ENCODE data around the gene TACR1. TPM values are rescaled to one million over a fixed set of nuclear protein-coding genes. Genes with fewer than 3 reads are reported as not detected.

The TACR1 gene
- polyA plus RNA-seq, 1 of the 3 experiments (the other 2 are of a cell fraction): under 0.01 TPM

DNA sequence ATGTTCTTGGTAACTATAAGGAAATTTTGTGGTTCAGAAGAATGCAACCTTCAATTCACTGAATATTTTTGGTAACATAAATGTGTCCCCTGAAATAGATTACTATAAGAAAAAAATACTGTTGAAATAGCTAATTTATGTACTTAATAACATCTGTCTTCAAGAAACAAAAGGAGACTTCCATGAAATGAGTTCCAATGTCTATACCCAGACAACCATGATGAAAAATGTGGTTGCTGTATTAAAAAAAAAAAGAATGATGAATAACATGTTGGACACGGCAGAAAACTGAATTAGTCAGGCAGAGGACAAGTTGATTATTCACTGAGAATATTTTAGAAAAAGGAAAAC is 98.5 kb downstream of the TACR1 start:
- CTCF ChIA-PET: interaction anchor here (0.8 to 2.2 kb wide), 3 partner anchors 8 to 99 kb away, joined by 4 to 6 read pairs (median 4); partner anchors contain the start of gene TACR1
- no peak overlapping the region for H3K4me3 ChIP-seq (ENCODE audit: low read depth in 2 of 2, low read length in 1 of 2)

More for the DNA sequence above, 98.5 kb downstream of the TACR1 start:
- Histone ChIP-seq H3K36me3 (replicated peaks in 1 of 2; ENCODE audit: control insufficient read depth in 1 of 2, insufficient read depth in 2 of 2, low read length in 1 of 2) (no peaks in the 10 kb centered on the region), H3K4me1 (ENCODE audit: control insufficient read depth in 1 of 2, insufficient read depth in 2 of 2, low read depth in 1 of 2, low read length in 1 of 2) (peaks cover 8% of the 10 kb centered on the region in 2 experiments; a peak in 3 of 4 replicates), H3F3A (replicated peaks; ENCODE audit: insufficient read depth) (peaks cover 35% of the 10 kb centered on the region), H3K79me2 (ENCODE audit: insufficient read depth) (no peaks in the 10 kb centered on the region), H2AFZ (ENCODE audit: low read depth) (no peak overlapping the region), H3K27me3 (ENCODE audit: insufficient read depth) (peaks cover under 1% of the 10 kb centered on the region; the same call in 1 of the 2 replicates), H3K9ac (no peak overlapping the region; the same call in 1 of the 2 replicates), H3K9me2 (no peaks in the 10 kb centered on the region), H3K9me3 (no peaks in the 10 kb centered on the region), H4K20me1 (ENCODE audit: insufficient read depth) (peaks cover 6% of the 10 kb centered on the region), H3K27ac (ENCODE audit: low read depth in 2 of 2, low read length in 1 of 2) (peak overlapping the region; percentile 39 to 70; a peak in 3 of 4 replicates), H3K4me2 (peak overlapping the region; percentile 51; the same call in 1 of the 2 replicates)
- 4% methylated on average over 1 of the region's 1 CpG for WGBS (ENCODE audit: low lambda C conversion rate)
- TF ChIP-seq JUND (IDR thresholded peaks at IDR 0.05) (peak; percentile 41; the same call in 1 of the 2 replicates), NRF1 (IDR thresholded peaks at IDR 0.05; ENCODE audit: low read depth, low read length) (no peak), FOSL2 (IDR thresholded peaks at IDR 0.05; ENCODE audit: borderline replicate concordance, low read depth) (peak; percentile 17; the same call in 1 of the 2 replicates), FOXM1 (IDR thresholded peaks at IDR 0.05; ENCODE audit: low read depth) (no peak), POLR2AphosphoS5 (IDR thresholded peaks at IDR 0.05; ENCODE audit: low read depth, low read length) (no peak), EP300 (IDR thresholded peaks at IDR 0.05; ENCODE audit: borderline replicate concordance in 1 of 2, low read depth in 1 of 2, low read length in 1 of 2) (peak in 1 of 2 experiments; percentile 44; a peak in 1 of 4 replicates), GABPA (IDR thresholded peaks at IDR 0.05; ENCODE audit: low read depth) (no peak), TCF12 (IDR thresholded peaks at IDR 0.05) (peak; percentile 65), RCOR1 (IDR thresholded peaks at IDR 0.05; ENCODE audit: low read length) (no peak), TAF1 (IDR thresholded peaks at IDR 0.05; ENCODE audit: borderline replicate concordance, low read depth, low read length) (no peak), CHD2 (IDR thresholded peaks at IDR 0.05; ENCODE audit: low read length, partially characterized antibody) (no peak), SIN3A (IDR thresholded peaks at IDR 0.05; ENCODE audit: borderline replicate concordance, low read depth, low read length) (no peak), TEAD4 (IDR thresholded peaks at IDR 0.05; ENCODE audit: borderline replicate concordance, insufficient read depth) (no peak), EZH2phosphoT487 (IDR thresholded peaks at IDR 0.05; ENCODE audit: borderline replicate concordance, low read depth) (no peak), RXRA (IDR thresholded peaks at IDR 0.05; ENCODE audit: borderline replicate concordance, low read depth) (no peak)
- TF ChIP-seq, protein P1, sequence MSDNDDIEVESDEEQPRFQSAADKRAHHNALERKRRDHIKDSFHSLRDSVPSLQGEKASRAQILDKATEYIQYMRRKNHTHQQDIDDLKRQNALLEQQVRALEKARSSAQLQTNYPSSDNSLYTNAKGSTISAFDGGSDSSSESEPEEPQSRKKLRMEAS (IDR thresholded peaks at IDR 0.05; ENCODE audit: low read depth): no peak
- TF ChIP-seq, protein P2, sequence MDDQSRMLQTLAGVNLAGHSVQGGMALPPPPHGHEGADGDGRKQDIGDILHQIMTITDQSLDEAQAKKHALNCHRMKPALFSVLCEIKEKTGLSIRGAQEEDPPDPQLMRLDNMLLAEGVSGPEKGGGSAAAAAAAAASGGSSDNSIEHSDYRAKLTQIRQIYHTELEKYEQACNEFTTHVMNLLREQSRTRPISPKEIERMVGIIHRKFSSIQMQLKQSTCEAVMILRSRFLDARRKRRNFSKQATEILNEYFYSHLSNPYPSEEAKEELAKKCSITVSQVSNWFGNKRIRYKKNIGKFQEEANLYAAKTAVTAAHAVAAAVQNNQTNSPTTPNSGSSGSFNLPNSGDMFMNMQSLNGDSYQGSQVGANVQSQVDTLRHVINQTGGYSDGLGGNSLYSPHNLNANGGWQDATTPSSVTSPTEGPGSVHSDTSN (IDR thresholded peaks at IDR 0.05): peak; percentile 73
- TF ChIP-seq, protein P3, sequence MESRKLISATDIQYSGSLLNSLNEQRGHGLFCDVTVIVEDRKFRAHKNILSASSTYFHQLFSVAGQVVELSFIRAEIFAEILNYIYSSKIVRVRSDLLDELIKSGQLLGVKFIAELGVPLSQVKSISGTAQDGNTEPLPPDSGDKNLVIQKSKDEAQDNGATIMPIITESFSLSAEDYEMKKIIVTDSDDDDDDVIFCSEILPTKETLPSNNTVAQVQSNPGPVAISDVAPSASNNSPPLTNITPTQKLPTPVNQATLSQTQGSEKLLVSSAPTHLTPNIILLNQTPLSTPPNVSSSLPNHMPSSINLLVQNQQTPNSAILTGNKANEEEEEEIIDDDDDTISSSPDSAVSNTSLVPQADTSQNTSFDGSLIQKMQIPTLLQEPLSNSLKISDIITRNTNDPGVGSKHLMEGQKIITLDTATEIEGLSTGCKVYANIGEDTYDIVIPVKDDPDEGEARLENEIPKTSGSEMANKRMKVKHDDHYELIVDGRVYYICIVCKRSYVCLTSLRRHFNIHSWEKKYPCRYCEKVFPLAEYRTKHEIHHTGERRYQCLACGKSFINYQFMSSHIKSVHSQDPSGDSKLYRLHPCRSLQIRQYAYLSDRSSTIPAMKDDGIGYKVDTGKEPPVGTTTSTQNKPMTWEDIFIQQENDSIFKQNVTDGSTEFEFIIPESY (IDR thresholded peaks at IDR 0.05; ENCODE audit: borderline replicate concordance, low read depth): no peak
- no peak for DNase-seq
- POLR2A ChIA-PET: no interaction called here
